HEK293 (cell line): ENCODE data around the gene CST9L.

Source experiments
- CTCF ChIA-PET: fragments of 350-600 bp; formaldehyde crosslinking; extraction: SDS; loops from one replicate; lab custom pipeline; 2021; ENCODE audit warnings: antibody characterized with exemption; lab: Yijun Ruan, JAX
- POLR2A ChIA-PET: fragments of 300-600 bp; formaldehyde crosslinking; extraction: SDS; loops from one replicate; lab custom pipeline; 2020; ENCODE audit warnings: antibody characterized with exemption, inconsistent platforms; lab: Yijun Ruan, JAX
- H3K27ac ChIP-seq: fragments of 200-500 bp; sonication (Bioruptor generic); 2 replicates; pipeline ENCODE4 v1.5.1; 2014; ENCODE audit warnings: low read depth, low read length, control low read depth, inconsistent platforms; ENCODE audit errors: extremely low read depth
- H3K36me3 ChIP-seq, 2 experiments: fragments of 200-500 bp in 1 of 2; sonication (Bioruptor generic) in 1 of 2; 1 replicate in 1 of 2; 2 replicates in 1 of 2; pipeline ENCODE4 v1.5.1; 2014 to 2017; ENCODE audit warnings: inconsistent platforms in 2 of 2, low read length in 2 of 2; ENCODE audit not compliant: control insufficient read depth in 2 of 2, insufficient read depth in 1 of 2
- H3K4me1 ChIP-seq: fragments of 200-500 bp; sonication (Bioruptor generic); 2 replicates; pipeline ENCODE4 v1.5.1; 2014; ENCODE audit warnings: mild to moderate bottlenecking, low read length, inconsistent platforms; ENCODE audit not compliant: control insufficient read depth, insufficient read depth
- H3K4me3 ChIP-seq: 2 replicates; pipeline ENCODE4 v1.5.1; 2011; ENCODE audit warnings: low read depth, mild to moderate bottlenecking, control low read depth, low read length, moderate library complexity
- H3K9me3 ChIP-seq: fragments of 200-500 bp; sonication (Bioruptor generic); 2 replicates; pipeline ENCODE4 v1.5.1; 2014; ENCODE audit warnings: low read depth, low read length, inconsistent platforms; ENCODE audit not compliant: control insufficient read depth, insufficient read depth
- BCL11B ChIP-seq: fragments of 450-650 bp; formaldehyde crosslinking; IDR thresholded peaks from 2 replicates; pipeline ENCODE4 v1.5.1; 2016; ENCODE audit warnings: low read depth, missing biosample characterization, missing genetic modification characterization
- MEIS1 ChIP-seq: sonication (generic); formaldehyde crosslinking; IDR thresholded peaks from 2 replicates; pipeline ENCODE4 v1.8.1; 2022; ENCODE audit warnings: missing genetic modification reagents, mild to moderate bottlenecking, borderline replicate concordance
- MYNN ChIP-seq: fragments of 450-650 bp; formaldehyde crosslinking; IDR thresholded peaks from 2 replicates; pipeline ENCODE4 v1.5.1; 2016; ENCODE audit warnings: missing biosample characterization, missing genetic modification characterization, borderline replicate concordance
- REPIN1 ChIP-seq: fragments of 450-650 bp; formaldehyde crosslinking; IDR thresholded peaks from 2 replicates; pipeline ENCODE4 v1.5.1; 2017; ENCODE audit warnings: missing biosample characterization, missing genetic modification characterization, low read depth
- REST ChIP-seq: fragments of 450-650 bp; formaldehyde crosslinking; IDR thresholded peaks from 2 replicates; pipeline ENCODE4 v1.5.1; 2016; ENCODE audit warnings: missing biosample characterization, missing genetic modification characterization
- ZNF112 ChIP-seq: fragments of 450-650 bp; formaldehyde crosslinking; IDR thresholded peaks from 2 replicates; pipeline ENCODE4 v1.5.0; 2017; ENCODE audit warnings: missing biosample characterization, missing genetic modification characterization
- ZNF121 ChIP-seq: fragments of 450-650 bp; formaldehyde crosslinking; IDR thresholded peaks from 2 replicates; pipeline ENCODE4 v1.5.1; 2016; ENCODE audit warnings: missing biosample characterization, missing genetic modification characterization
- ZNF157 ChIP-seq: fragments of 450-650 bp; formaldehyde crosslinking; IDR thresholded peaks from 2 replicates; pipeline ENCODE4 v1.5.1; 2016; ENCODE audit warnings: missing biosample characterization, missing genetic modification characterization
- ZNF211 ChIP-seq: fragments of 450-650 bp; formaldehyde crosslinking; IDR thresholded peaks from 2 replicates; pipeline ENCODE4 v1.5.1; 2016; ENCODE audit warnings: low read depth, missing biosample characterization, missing genetic modification characterization
- ZNF510 ChIP-seq: fragments of 450-650 bp; formaldehyde crosslinking; IDR thresholded peaks from 2 replicates; pipeline ENCODE4 v1.5.1; 2018; ENCODE audit warnings: mild to moderate bottlenecking, missing genetic modification characterization, missing biosample characterization; ENCODE audit not compliant: insufficient replicate concordance
- ZNF514 ChIP-seq: fragments of 450-650 bp; formaldehyde crosslinking; IDR thresholded peaks from 2 replicates; pipeline ENCODE4 v1.5.1; 2016; ENCODE audit warnings: missing biosample characterization, missing genetic modification characterization
- ZNF571 ChIP-seq: fragments of 450-650 bp; formaldehyde crosslinking; IDR thresholded peaks from 2 replicates; pipeline ENCODE4 v1.5.0; 2017; ENCODE audit warnings: missing biosample characterization, missing genetic modification characterization
- ZNF670 ChIP-seq: fragments of 450-650 bp; formaldehyde crosslinking; IDR thresholded peaks from 2 replicates; pipeline ENCODE4 v1.5.1; 2016; ENCODE audit warnings: missing biosample characterization, missing genetic modification characterization, low read depth
- ZNF791 ChIP-seq: fragments of 450-650 bp; formaldehyde crosslinking; IDR thresholded peaks from 2 replicates; pipeline ENCODE4 v1.5.1; 2016; ENCODE audit warnings: missing biosample characterization, missing genetic modification characterization
- ZSCAN16 ChIP-seq: fragments of 450-650 bp; formaldehyde crosslinking; IDR thresholded peaks from 2 replicates; pipeline ENCODE4 v1.5.1; 2016; ENCODE audit warnings: missing biosample characterization, missing genetic modification characterization
- ZXDB ChIP-seq: fragments of 450-650 bp; formaldehyde crosslinking; IDR thresholded peaks from 2 replicates; pipeline ENCODE4 v1.5.1; 2016; ENCODE audit warnings: missing biosample characterization, missing genetic modification characterization
- TF ChIP-seq, protein P1 (sequence below): fragments of 450-650 bp; formaldehyde crosslinking; IDR thresholded peaks from 2 replicates; pipeline ENCODE4 v1.5.1; 2017; ENCODE audit warnings: missing biosample characterization, missing genetic modification characterization
- TF ChIP-seq, protein P2 (sequence below): fragments of 450-650 bp; formaldehyde crosslinking; IDR thresholded peaks from 2 replicates; pipeline ENCODE4 v1.5.1; 2016; ENCODE audit warnings: missing biosample characterization, missing genetic modification characterization, borderline replicate concordance
- TF ChIP-seq, protein P3 (sequence below): fragments of 450-650 bp; formaldehyde crosslinking; IDR thresholded peaks from 2 replicates; pipeline ENCODE4 v1.5.1; 2016; ENCODE audit warnings: missing biosample characterization, missing genetic modification characterization
- TF ChIP-seq, protein P4 (sequence below): fragments of 450-650 bp; formaldehyde crosslinking; IDR thresholded peaks from 2 replicates; pipeline ENCODE4 v1.5.1; 2016; ENCODE audit warnings: missing biosample characterization, missing genetic modification characterization

Gene CST9L

GRCh38 chr20:23554401-23554800 lies 13.9 kb downstream of the CST9L start:
- H3K36me3 ChIP-seq, result no peaks in the 10 kb centered on the region
- no peak overlapping the region for H3K4me3 ChIP-seq
- no peaks in the 10 kb centered on the region for H3K9me3 ChIP-seq
- TF ChIP-seq ZNF571 (no peak), MEIS1 (CRISPR knock-in tag) (no peak), ZNF791 (tag by site-specific recombination) (no peak), ZNF112 (tag by site-specific recombination) (no peak), ZNF514 (tag by site-specific recombination) (no peak), ZXDB (tag by site-specific recombination) (no peak), REST (no peak), ZNF121 (tag by site-specific recombination) (no peak), ZNF211 (tag by site-specific recombination) (no peak), MYNN (tag by site-specific recombination) (no peak), ZNF510 (tag by site-specific recombination) (no peak)
- TF ChIP-seq, protein P1, sequence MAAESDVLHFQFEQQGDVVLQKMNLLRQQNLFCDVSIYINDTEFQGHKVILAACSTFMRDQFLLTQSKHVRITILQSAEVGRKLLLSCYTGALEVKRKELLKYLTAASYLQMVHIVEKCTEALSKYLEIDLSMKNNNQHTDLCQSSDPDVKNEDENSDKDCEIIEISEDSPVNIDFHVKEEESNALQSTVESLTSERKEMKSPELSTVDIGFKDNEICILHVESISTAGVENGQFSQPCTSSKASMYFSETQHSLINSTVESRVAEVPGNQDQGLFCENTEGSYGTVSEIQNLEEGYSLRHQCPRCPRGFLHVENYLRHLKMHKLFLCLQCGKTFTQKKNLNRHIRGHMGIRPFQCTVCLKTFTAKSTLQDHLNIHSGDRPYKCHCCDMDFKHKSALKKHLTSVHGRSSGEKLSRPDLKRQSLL, result no peak
- TF ChIP-seq, protein P2, sequence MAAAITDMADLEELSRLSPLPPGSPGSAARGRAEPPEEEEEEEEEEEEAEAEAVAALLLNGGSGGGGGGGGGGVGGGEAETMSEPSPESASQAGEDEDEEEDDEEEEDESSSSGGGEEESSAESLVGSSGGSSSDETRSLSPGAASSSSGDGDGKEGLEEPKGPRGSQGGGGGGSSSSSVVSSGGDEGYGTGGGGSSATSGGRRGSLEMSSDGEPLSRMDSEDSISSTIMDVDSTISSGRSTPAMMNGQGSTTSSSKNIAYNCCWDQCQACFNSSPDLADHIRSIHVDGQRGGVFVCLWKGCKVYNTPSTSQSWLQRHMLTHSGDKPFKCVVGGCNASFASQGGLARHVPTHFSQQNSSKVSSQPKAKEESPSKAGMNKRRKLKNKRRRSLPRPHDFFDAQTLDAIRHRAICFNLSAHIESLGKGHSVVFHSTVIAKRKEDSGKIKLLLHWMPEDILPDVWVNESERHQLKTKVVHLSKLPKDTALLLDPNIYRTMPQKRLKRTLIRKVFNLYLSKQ (tag by site-specific recombination), result no peak
- ChIA-PET POLR2A (no interaction called here), CTCF (interaction anchor here (0.7 kb wide), 1 partner anchor 69 kb away, joined by 3 read pairs; no protein-coding TSS in a partner anchor)
- H3K27ac ChIP-seq, result no peak overlapping the region
- no peaks in the 10 kb centered on the region for H3K4me1 ChIP-seq

- TF ChIP-seq ZSCAN16 (no peak), ZNF670 (no peak)
- Histone ChIP-seq H3K9me3 (no peaks in the 10 kb centered on the region), H3K27ac (no peak overlapping the region), H3K4me1 (no peaks in the 10 kb centered on the region), H3K4me3 (no peak overlapping the region), H3K36me3 (no peaks in the 10 kb centered on the region)
- POLR2A ChIA-PET, result no interaction called here
- CTCF ChIA-PET, result no interaction called here
Measured at GRCh38 chr20:23551786-23552185, 16.5 kb downstream of the CST9L start.

- no peak overlapping the region for H3K4me3 ChIP-seq
- POLR2A ChIA-PET, result no interaction called here
- no peaks in the 10 kb centered on the region for H3K9me3 ChIP-seq
- no peaks in the 10 kb centered on the region for H3K36me3 ChIP-seq
- H3K4me1 ChIP-seq, result no peaks in the 10 kb centered on the region
- H3K27ac ChIP-seq, result no peak overlapping the region
- CTCF ChIA-PET, result no interaction called here
- TF ChIP-seq, protein P3, sequence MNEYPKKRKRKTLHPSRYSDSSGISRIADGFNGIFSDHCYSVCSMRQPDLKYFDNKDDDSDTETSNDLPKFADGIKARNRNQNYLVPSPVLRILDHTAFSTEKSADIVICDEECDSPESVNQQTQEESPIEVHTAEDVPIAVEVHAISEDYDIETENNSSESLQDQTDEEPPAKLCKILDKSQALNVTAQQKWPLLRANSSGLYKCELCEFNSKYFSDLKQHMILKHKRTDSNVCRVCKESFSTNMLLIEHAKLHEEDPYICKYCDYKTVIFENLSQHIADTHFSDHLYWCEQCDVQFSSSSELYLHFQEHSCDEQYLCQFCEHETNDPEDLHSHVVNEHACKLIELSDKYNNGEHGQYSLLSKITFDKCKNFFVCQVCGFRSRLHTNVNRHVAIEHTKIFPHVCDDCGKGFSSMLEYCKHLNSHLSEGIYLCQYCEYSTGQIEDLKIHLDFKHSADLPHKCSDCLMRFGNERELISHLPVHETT, result no peak
- no peak for TF ChIP-seq BCL11B (tag by site-specific recombination)
- TF ChIP-seq, protein P4, sequence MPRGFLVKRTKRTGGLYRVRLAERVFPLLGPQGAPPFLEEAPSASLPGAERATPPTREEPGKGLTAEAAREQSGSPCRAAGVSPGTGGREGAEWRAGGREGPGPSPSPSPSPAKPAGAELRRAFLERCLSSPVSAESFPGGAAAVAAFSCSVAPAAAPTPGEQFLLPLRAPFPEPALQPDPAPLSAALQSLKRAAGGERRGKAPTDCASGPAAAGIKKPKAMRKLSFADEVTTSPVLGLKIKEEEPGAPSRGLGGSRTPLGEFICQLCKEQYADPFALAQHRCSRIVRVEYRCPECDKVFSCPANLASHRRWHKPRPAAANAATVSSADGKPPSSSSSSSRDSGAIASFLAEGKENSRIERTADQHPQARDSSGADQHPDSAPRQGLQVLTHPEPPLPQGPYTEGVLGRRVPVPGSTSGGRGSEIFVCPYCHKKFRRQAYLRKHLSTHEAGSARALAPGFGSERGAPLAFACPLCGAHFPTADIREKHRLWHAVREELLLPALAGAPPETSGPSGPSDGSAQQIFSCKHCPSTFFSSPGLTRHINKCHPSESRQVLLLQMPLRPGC (tag by site-specific recombination), result no peak
- TF ChIP-seq ZNF157 (tag by site-specific recombination), result no peak
- no peak for TF ChIP-seq REPIN1 (tag by site-specific recombination)
Measured at GRCh38 chr20:23551383-23551782, 16.9 kb downstream of the CST9L start.
